ENCODE data around the gene LAMC3.
"Not testable (repeated sequence)": the region's sequence is repeated elsewhere in the genome, so short reads cannot be mapped to it uniquely, and the experiment has no call there.

Gene LAMC3

DNA sequence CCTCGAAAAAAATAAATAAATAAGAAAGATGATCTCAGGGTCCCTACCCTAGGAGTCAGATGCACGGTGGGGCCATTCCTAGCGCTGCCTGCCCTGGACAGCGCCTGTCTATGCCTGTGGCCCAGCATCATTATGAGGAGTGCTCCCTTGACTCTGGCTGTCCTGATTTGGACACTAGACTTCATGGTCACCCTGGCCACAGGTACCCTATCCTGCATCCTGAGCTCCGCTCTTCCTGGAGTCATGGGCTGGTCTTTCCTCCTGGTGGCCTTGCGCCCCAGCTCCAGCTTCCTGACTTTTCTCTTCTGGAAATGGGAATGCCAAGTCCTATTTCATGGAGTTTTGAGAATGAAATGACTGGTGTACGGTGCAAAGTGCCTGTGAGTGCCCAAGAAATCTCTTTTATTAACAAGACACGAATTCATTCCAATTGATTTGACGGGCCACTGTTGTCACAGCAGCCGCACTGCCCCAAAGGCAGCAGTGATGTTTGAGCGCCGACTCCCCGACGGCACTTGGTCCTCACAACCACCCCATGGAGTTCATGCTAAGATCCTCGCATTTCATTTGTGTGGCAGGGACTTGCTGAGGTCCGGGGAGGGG is 86.8 kb downstream of the LAMC3 start:
- no peak overlapping the region for H3K4me3 ChIP-seq (ENCODE audit: low read depth, low read length)
- no peak for TF ChIP-seq POLR2A (IDR thresholded peaks at IDR 0.05; ENCODE audit: extremely low read depth, insufficient read length)
- DNase-seq (ENCODE audit: low read depth), result no peak

DNA sequence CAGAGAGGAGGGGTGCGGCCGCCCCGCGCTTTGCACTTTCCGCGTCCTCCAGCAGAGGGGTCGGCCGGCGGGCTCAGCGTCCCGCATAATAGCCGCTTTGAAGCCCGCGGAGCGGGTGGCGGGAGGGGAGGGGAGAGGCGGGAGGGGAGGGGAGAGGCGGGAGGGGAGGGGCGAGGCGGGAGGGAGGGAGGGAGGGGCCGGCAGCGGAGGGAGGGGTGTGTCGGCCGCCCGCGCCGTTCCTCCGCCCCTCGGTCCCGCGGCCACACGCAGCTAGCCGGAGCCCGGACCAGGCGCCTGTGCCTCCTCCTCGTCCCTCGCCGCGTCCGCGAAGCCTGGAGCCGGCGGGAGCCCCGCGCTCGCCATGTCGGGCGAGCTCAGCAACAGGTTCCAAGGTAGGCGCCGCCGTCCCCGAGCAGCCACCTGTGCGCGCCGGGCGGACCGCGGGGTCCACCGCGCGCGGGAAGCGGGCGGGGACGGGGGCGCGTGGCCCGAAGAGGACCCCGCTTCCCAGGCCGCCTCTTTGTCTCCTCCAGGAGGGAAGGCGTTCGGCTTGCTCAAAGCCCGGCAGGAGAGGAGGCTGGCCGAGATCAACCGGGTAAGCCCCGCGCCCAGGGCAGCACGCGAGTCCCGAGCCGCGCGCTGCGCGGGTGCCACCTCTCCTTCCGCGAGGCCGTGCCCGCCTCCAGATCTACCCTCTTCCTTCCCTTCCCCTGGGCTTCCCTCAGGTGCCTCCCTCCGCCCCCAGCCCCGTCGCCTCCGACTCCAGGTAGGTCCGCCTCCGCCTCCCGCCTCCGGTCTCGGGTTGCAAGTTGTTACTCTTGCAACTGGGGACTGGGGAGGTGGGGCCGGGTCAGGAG is 87.5 kb downstream of the LAMC3 start, which contains the start of gene AIF1L:
TSS of gene AIF1L (plus strand) at position 263 of the 857 bp plus-strand sequence. CDS start at position 362, 99 bp downstream.
- no peak within 1 kb of the TSS for H3K4me3 ChIP-seq (ENCODE audit: low read depth, low read length)
- DNase-seq (ENCODE audit: low read depth), result peak; percentile 47
- TF ChIP-seq, protein P1, sequence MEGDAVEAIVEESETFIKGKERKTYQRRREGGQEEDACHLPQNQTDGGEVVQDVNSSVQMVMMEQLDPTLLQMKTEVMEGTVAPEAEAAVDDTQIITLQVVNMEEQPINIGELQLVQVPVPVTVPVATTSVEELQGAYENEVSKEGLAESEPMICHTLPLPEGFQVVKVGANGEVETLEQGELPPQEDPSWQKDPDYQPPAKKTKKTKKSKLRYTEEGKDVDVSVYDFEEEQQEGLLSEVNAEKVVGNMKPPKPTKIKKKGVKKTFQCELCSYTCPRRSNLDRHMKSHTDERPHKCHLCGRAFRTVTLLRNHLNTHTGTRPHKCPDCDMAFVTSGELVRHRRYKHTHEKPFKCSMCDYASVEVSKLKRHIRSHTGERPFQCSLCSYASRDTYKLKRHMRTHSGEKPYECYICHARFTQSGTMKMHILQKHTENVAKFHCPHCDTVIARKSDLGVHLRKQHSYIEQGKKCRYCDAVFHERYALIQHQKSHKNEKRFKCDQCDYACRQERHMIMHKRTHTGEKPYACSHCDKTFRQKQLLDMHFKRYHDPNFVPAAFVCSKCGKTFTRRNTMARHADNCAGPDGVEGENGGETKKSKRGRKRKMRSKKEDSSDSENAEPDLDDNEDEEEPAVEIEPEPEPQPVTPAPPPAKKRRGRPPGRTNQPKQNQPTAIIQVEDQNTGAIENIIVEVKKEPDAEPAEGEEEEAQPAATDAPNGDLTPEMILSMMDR (IDR thresholded peaks at IDR 0.05; ENCODE audit: low read depth, low read length), result peak; percentile 13
- no peak for TF ChIP-seq MYC (IDR thresholded peaks at IDR 0.05; ENCODE audit: low read depth, low read length)

DNA sequence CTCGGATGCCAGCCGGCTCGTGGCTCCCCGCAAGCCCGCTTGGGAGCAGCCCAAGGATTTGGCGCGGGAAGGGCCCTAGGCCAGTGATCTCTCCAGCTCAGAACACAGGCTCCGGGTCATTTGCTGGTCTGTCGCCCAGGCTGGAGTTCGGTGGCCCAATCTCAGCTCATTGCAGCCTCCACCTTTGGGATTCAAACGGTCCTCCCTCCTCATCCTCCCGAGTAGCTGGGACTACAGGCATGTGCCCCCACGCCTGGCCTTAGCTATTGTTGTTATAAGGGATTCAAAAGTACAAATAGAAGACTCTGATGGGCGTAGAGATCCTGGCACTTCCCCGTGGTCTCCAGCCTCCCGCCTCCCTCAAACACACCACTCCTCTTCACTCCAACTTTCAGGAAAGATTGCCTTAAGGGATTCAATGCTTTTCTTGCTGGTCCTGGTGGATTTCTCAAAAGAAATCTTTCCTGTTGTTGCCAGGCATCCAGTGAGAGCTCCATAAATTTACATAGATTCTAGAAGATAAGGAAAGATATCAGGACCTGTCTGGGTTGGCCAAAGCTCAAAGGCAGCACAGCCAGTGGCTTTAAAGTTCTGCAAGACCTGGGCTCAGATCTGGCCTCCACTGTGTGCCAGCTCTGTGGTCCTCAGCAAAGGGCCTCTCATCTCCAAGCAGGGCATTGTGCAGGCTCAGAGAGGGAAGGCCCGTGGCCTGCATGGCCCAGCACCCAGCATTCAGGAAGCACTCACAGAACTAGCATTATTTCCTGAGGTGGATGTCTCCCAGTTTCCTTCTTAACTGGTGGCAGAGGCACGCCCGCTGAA is 88.4 kb downstream of the LAMC3 start:
- no peak overlapping the region for H3K4me3 ChIP-seq (ENCODE audit: low read depth, low read length)
- no peak for DNase-seq (ENCODE audit: low read depth)
- TF ChIP-seq MYC (IDR thresholded peaks at IDR 0.05; ENCODE audit: low read depth, low read length), result no peak

DNA sequence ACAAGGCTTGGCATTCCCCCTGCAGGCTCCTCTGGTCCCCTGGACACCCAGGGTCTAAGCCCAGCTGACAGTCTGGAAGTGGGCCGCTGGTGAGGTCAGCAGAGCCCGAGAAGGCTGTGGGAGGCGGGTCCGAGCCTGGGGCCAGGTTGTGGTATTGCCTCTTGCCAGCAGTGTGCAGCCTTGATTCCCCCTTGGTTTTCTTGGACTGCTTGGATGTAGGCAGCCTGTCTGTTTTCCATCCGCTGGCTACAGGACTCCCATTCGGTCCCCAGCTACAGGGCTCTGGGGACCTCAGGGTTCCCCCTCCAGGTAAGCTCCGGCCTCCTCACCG is 88.9 kb downstream of the LAMC3 start:
- TF ChIP-seq, protein P1 (IDR thresholded peaks at IDR 0.05; ENCODE audit: low read depth, low read length), result no peak
- TF ChIP-seq MYC (IDR thresholded peaks at IDR 0.05; ENCODE audit: low read depth, low read length), result no peak
- H3K4me3 ChIP-seq (ENCODE audit: low read depth, low read length), result no peak overlapping the region
- no peak for DNase-seq (ENCODE audit: low read depth)

DNA sequence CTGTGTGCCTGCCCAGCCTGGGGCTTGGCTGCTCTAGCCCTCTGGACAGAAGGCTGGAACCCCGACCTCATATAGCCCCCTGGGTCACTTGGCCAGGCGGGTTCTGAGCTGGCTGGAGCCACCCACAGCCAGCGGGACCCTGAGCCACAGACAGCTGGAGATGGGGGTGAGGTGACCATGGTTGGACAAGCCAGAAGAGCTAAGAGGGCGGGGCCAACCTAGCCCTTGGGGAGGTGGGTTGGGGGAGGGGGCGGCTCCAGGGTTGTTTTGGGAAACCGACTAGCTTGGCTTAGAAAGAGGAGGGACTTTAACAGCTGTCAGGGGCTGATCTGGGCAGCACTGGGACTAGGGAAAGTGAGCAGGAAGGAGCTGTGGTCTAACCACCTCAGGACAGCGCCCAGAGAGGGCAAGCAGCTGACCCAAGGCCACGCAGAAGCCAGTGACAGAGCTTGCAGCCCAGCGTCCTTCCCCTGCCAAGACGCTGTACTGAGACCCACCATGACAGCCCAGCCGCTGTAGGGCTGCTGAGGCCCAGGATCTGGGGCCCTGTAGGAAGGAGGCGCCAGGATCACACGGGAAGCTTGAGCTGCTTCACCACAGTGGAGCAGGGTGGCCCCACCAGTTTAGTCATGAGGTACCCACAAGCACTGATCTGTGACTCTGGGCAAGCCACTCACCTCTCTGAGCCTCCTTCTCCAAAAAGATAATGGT is 89.6 kb downstream of the LAMC3 start:
- DNase-seq (ENCODE audit: low read depth), result no peak
- no peak overlapping the region for H3K4me3 ChIP-seq (ENCODE audit: low read depth, low read length)
- TF ChIP-seq MYC (IDR thresholded peaks at IDR 0.05; ENCODE audit: low read depth, low read length), result no peak
- TF ChIP-seq, protein P2, sequence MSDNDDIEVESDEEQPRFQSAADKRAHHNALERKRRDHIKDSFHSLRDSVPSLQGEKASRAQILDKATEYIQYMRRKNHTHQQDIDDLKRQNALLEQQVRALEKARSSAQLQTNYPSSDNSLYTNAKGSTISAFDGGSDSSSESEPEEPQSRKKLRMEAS (IDR thresholded peaks at IDR 0.05; ENCODE audit: low read depth, low read length), result no peak
- TF ChIP-seq, protein P1 (IDR thresholded peaks at IDR 0.05; ENCODE audit: low read depth, low read length), result no peak
- TF ChIP-seq POLR2A (IDR thresholded peaks at IDR 0.05; ENCODE audit: extremely low read depth, insufficient read length), result no peak

DNA sequence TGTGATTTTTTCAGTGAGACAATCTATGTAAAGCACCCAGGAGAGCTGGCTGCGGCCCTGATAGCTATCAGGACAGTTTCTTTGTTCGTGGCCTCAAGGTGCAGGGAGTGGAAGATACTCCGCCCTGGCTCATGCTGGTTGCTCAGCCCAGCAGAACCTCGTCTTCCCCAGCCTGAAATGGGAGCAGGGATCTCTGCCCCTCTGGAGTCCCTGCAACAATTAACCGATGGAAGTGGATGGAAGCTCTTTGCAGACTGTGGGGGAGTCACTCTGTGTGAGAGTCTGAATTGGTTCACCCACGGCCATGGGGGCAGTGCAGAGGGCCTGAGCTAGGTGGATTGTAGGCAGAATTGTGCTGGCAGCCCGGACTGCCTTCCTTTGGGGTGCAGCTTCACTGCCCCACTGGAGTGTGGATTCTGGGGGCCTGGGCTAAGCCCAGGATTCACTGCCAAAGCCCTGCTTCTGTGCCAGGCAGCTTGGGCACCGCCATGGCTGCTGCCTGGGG is 90.2 kb downstream of the LAMC3 start:
- H3K4me3 ChIP-seq (ENCODE audit: low read depth, low read length), result no peak overlapping the region
- TF ChIP-seq, protein P1 (IDR thresholded peaks at IDR 0.05; ENCODE audit: low read depth, low read length), result no peak
- TF ChIP-seq, protein P2 (IDR thresholded peaks at IDR 0.05; ENCODE audit: low read depth, low read length), result no peak
- TF ChIP-seq MYC (IDR thresholded peaks at IDR 0.05; ENCODE audit: low read depth, low read length) (no peak), POLR2A (IDR thresholded peaks at IDR 0.05; ENCODE audit: extremely low read depth, insufficient read length) (no peak)
- no peak for DNase-seq (ENCODE audit: low read depth)

GRCh38 chr9:131099845-131100244 is 90.9 kb downstream of the LAMC3 start:
- H3K4me3 ChIP-seq (ENCODE audit: low read depth, low read length); DNase-seq (ENCODE audit: low read depth): not testable (repeated sequence)
